H1 (cell line): ENCODE measurements around the gene TTC8. TPM values are rescaled to one million over a fixed set of nuclear protein-coding genes. Genes with fewer than 3 reads are reported as not detected.

Experiments used
- CHD2 ChIP-seq: IDR thresholded peaks from 2 replicates; pipeline ENCODE4 v1.6.1; 2012; ENCODE audit warnings: low read length, improper control_type of control experiment
- EP300 ChIP-seq, 2 experiments: IDR thresholded peaks; 1 replicate in 1 of 2; 2 replicates in 1 of 2; pipeline ENCODE4 v1.6.1; 2011 to 2012; ENCODE audit warnings: low read depth in 2 of 2, low read length in 2 of 2, mild to moderate bottlenecking in 2 of 2, borderline replicate concordance in 1 of 2, inconsistent platforms in 1 of 2, moderate library complexity in 1 of 2
- GTF2F1 ChIP-seq: IDR thresholded peaks from 2 replicates; pipeline ENCODE4 v1.6.1; 2012; ENCODE audit warnings: low read depth, low read length, improper control_type of control experiment, borderline replicate concordance
- SP4 ChIP-seq: IDR thresholded peaks from 2 replicates; pipeline ENCODE4 v1.6.1; 2012; ENCODE audit warnings: low read length, inconsistent platforms
- USF2 ChIP-seq: IDR thresholded peaks from 2 replicates; pipeline ENCODE4 v1.6.1; 2011; ENCODE audit warnings: low read length, improper control_type of control experiment
- polyA plus RNA-seq, 7 experiments: library from polyadenylated mRNA; depleted of rRNA in 3 of 7; stranded (reverse) in 5 of 7; unstranded in 2 of 7; fragments of >200 nt in 5 of 7; fragments of 200-250 nt in 2 of 7; gene quantifications; 1 replicate in 5 of 7; 2 replicates in 1 of 7; 4 replicates in 1 of 7; pipeline versions ENCODE4 v1.2.1 to v1.2.3, GENCODE V29; 2011 to 2013; ENCODE audit warnings: missing spikeins in 2 of 7, mixed read lengths in 2 of 7
- total RNA-seq: library from RNA; stranded (reverse); fragmentation: NEBNext Ultra II Directional; extraction: Animal tissue kit (Norgen Biotek cat#: 25700); gene quantifications from 2 replicates; pipeline ENCODE4 v1.2.1, GENCODE V29; 2021
- TF ChIP-seq, protein P1 (sequence below), 3 experiments: IDR thresholded peaks; 1 replicate in 2 of 3; 2 replicates in 1 of 3; pipeline versions ENCODE4 v1.5.1 to v1.6.1; 2011; ENCODE audit warnings: low read length in 3 of 3, mild to moderate bottlenecking in 3 of 3, inconsistent platforms in 2 of 3, low read depth in 1 of 3, moderate library complexity in 1 of 3; ENCODE audit not compliant: insufficient read depth in 1 of 3; ENCODE audit errors: control extremely low read depth in 1 of 3

The TTC8 gene
- total and polyA plus RNA-seq, 2 of the 8 experiments (the other 6 are each of a cell fraction or from before 2014, with no cell fraction given): 13.1 to 13.5 TPM

DNA sequence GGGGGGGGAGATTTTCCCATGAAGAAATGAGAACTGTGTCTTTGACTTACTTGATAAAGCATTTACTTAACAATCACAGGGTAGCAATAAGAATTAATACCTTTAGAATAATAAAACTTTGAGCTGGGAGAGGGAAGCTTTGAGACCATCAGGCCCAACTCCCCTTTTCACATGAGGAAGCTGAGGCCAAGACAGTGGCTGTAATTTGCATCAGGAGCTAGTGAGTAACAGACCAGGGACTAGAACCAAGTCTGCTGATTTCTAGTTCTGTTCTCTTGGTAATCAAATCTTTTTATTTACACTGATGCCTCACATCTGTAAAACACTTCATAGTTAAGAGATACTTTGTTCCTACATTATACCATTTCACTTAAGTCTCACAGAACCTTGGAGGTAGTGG is 28.7 kb downstream of the TTC8 start (continued):
- TF ChIP-seq, protein P1, sequence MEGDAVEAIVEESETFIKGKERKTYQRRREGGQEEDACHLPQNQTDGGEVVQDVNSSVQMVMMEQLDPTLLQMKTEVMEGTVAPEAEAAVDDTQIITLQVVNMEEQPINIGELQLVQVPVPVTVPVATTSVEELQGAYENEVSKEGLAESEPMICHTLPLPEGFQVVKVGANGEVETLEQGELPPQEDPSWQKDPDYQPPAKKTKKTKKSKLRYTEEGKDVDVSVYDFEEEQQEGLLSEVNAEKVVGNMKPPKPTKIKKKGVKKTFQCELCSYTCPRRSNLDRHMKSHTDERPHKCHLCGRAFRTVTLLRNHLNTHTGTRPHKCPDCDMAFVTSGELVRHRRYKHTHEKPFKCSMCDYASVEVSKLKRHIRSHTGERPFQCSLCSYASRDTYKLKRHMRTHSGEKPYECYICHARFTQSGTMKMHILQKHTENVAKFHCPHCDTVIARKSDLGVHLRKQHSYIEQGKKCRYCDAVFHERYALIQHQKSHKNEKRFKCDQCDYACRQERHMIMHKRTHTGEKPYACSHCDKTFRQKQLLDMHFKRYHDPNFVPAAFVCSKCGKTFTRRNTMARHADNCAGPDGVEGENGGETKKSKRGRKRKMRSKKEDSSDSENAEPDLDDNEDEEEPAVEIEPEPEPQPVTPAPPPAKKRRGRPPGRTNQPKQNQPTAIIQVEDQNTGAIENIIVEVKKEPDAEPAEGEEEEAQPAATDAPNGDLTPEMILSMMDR (IDR thresholded peaks at IDR 0.05; ENCODE audit: control extremely low read depth in 1 of 3, insufficient read depth in 1 of 3, low read depth in 1 of 3, low read length in 3 of 3): no peak
- TF ChIP-seq EP300 (IDR thresholded peaks at IDR 0.05; ENCODE audit: borderline replicate concordance in 1 of 2, low read depth in 2 of 2, low read length in 2 of 2) (no peak), USF2 (no peak), CHD2 (no peak), SP4 (no peak), GTF2F1 (no peak)
- TF ChIP-seq, all 59 proteins: peak for 0
